Tibial nerve (tissue), 4 donors: ENCODE results near the gene RPL37A.

Source experiments
- CTCF ChIP-seq, 5 experiments: fragments of 200-600 bp in 3 of 5; fragments of 450-650 bp in 2 of 5; sonication (generic) in 3 of 5; IDR thresholded peaks; one replicate each; pipeline ENCODE4 v1.5.1; 2016 to 2019; ENCODE audit warnings: antibody characterized with exemption in 5 of 5, mild to moderate bottlenecking in 3 of 5, moderate library complexity in 2 of 5
- EP300 ChIP-seq, 2 donors: sonication (generic); formaldehyde crosslinking; IDR thresholded peaks; one replicate each; pipeline ENCODE4 v1.6.1; 2017; ENCODE audit warnings: antibody characterized with exemption in 2 of 2, mild to moderate bottlenecking in 1 of 2
- POLR2A ChIP-seq, 2 donors: fragments of 450-650 bp; IDR thresholded peaks; one replicate each; pipeline ENCODE4 v1.6.1; 2017; ENCODE audit warnings: antibody characterized with exemption in 2 of 2, mild to moderate bottlenecking in 2 of 2, moderate library complexity in 2 of 2

- TF ChIP-seq CTCF (IDR thresholded peaks at IDR 0.05) (no peak), POLR2A (IDR thresholded peaks at IDR 0.05) (no peak), EP300 (IDR thresholded peaks at IDR 0.05) (no peak)
These were observed 29.0 kb upstream of the RPL37A start for GRCh38 chr2:216469661-216470060.
